Testis (tissue), 2 donors: ENCODE measurements around the gene GLS.

ENCODE experiments used
- CTCF ChIP-seq, 3 experiments: fragments of 450-650 bp in 2 of 3; fragments of 200-600 bp in 1 of 3; sonication (generic) in 1 of 3; IDR thresholded peaks; one replicate each; pipeline ENCODE4 v1.5.1; 2016 to 2019; ENCODE audit warnings: antibody characterized with exemption in 3 of 3, mild to moderate bottlenecking in 2 of 3, moderate library complexity in 1 of 3
- POLR2A ChIP-seq: fragments of 450-650 bp; IDR thresholded peaks from one replicate; pipeline ENCODE4 v1.6.1; 2017; ENCODE audit warnings: antibody characterized with exemption, mild to moderate bottlenecking, moderate library complexity

DNA sequence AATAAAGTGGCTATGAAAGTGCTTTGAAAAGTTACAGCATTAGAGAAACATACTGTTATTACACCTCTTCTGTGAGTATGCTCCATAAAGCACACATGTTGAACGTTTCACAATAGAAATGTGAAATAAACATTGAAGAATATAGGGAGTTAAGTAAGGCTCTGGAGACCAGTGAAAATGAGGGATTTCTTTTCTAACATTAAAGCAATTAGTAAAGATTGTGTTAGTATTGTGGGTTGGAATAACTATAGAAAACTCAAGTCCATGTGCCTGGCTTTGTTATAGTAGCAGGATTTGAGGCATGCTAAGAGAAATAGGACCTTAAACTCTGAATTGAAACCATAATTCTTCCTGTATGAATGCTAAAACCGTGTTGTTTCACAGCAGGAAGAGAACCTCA lies 63.1 kb downstream of the GLS start:
- TF ChIP-seq CTCF (IDR thresholded peaks at IDR 0.05) (no peak), POLR2A (no peak)
